Activated CD8-positive, alpha-beta memory T cell treated with anti-CD3 and anti-CD28 coated beads, Interleukin-2, amount 10 ng/mL, durations not matched to agents 7 days and 5 days (primary cell): ENCODE measurements around the gene KIAA1614. TPM values are rescaled to one million over a fixed set of nuclear protein-coding genes. Genes with fewer than 3 reads are reported as not detected.

Source experiments
- ATAC-seq: fragments of 150-1000 bp; cut with Tn5 transposase; one replicate; pipeline ENCODE4 v1.10.0; 2021; ENCODE audit warnings: moderate library complexity
- CTCF ChIA-PET: fragments of 350-600 bp; sonication (Branson Sonifier 250); formaldehyde crosslinking; loops from one replicate; lab custom pipeline; 2021; ENCODE audit warnings: antibody characterized with exemption; lab: Charles Lee
- DNase-seq: peaks from one replicate; pipeline ENCODE4 v3.0.0-alpha.2; 2020
- H3K27ac Mint-ChIP-seq: one replicate; pipeline ENCODE4 v1.8.0; 2021; ENCODE audit warnings: mild to moderate bottlenecking, mixed read lengths
- H3K27me3 Mint-ChIP-seq: one replicate; pipeline ENCODE4 v1.8.0; 2021; ENCODE audit warnings: mixed read lengths
- H3K36me3 Mint-ChIP-seq: one replicate; pipeline ENCODE4 v1.8.0; 2021; ENCODE audit warnings: mild to moderate bottlenecking, mixed read lengths
- H3K4me1 Mint-ChIP-seq: one replicate; pipeline ENCODE4 v1.8.0; 2021; ENCODE audit warnings: mixed read lengths
- H3K4me3 Mint-ChIP-seq: one replicate; pipeline ENCODE4 v1.8.0; 2021; ENCODE audit warnings: mild to moderate bottlenecking, moderate library complexity, mixed read lengths
- H3K9me3 Mint-ChIP-seq: one replicate; pipeline ENCODE4 v1.8.0; 2022; ENCODE audit warnings: low read depth, mixed read lengths
- total RNA-seq, 2 experiments: library from RNA; stranded (reverse); gene quantifications; one replicate each; pipeline ENCODE4 v1.2.3, GENCODE V29; 2021

KIAA1614 gene
- total RNA-seq, 2 experiments from 2014 or later = 0.07 to 0.12 TPM

- CTCF ChIA-PET = no interaction called here
- H3K27ac Mint-ChIP-seq = no peak overlapping the region
- no peak for DNase-seq
- H3K4me1 Mint-ChIP-seq = peaks cover 6% of the 10 kb centered on the region
- no peaks in the 10 kb centered on the region for H3K27me3 Mint-ChIP-seq
- no peak overlapping the region for H3K4me3 Mint-ChIP-seq
- H3K36me3 Mint-ChIP-seq = peaks cover 29% of the 10 kb centered on the region
- ATAC-seq = no peak
- H3K9me3 Mint-ChIP-seq = no peaks in the 10 kb centered on the region
These were observed 57.8 kb downstream of the KIAA1614 start for GRCh38 chr1:180970333-180971079.

GRCh38 chr1:180971273-180971997 is 58.7 kb downstream of the KIAA1614 start:
- CTCF ChIA-PET = no interaction called here
- no peaks in the 10 kb centered on the region for H3K27me3 Mint-ChIP-seq
- H3K9me3 Mint-ChIP-seq = no peaks in the 10 kb centered on the region
- no peak overlapping the region for H3K4me3 Mint-ChIP-seq
- ATAC-seq (no peak), DNase-seq (no peak)
- no peak overlapping the region for H3K27ac Mint-ChIP-seq
- H3K4me1 Mint-ChIP-seq = peaks cover 8% of the 10 kb centered on the region
- H3K36me3 Mint-ChIP-seq = peaks cover 34% of the 10 kb centered on the region

- H3K4me1 Mint-ChIP-seq = peaks cover 9% of the 10 kb centered on the region
- H3K9me3 Mint-ChIP-seq = no peaks in the 10 kb centered on the region
- H3K27ac Mint-ChIP-seq = no peak overlapping the region
- no peak for DNase-seq
- CTCF ChIA-PET = no interaction called here
- no peak overlapping the region for H3K4me3 Mint-ChIP-seq
- H3K36me3 Mint-ChIP-seq = peaks cover 38% of the 10 kb centered on the region
- no peaks in the 10 kb centered on the region for H3K27me3 Mint-ChIP-seq
- ATAC-seq = no peak
These were observed 60.7 kb downstream of the KIAA1614 start for GRCh38 chr1:180973369-180973768.

GRCh38 chr1:180974236-180974635 is 61.5 kb downstream of the KIAA1614 start:
- DNase-seq (no peak), ATAC-seq (no peak)
- CTCF ChIA-PET = no interaction called here
- Mint-ChIP-seq H3K27me3 (no peaks in the 10 kb centered on the region), H3K36me3 (peaks cover 40% of the 10 kb centered on the region), H3K27ac (no peak overlapping the region), H3K4me3 (no peak overlapping the region), H3K4me1 (peaks cover 9% of the 10 kb centered on the region), H3K9me3 (no peaks in the 10 kb centered on the region)

GRCh38 chr1:180975551-180975950 is 62.9 kb downstream of the KIAA1614 start:
- Mint-ChIP-seq H3K4me3 (no peak overlapping the region), H3K9me3 (no peaks in the 10 kb centered on the region), H3K4me1 (peaks cover 9% of the 10 kb centered on the region), H3K27me3 (no peaks in the 10 kb centered on the region), H3K27ac (no peak overlapping the region), H3K36me3 (peaks cover 48% of the 10 kb centered on the region)
- ATAC-seq (no peak), DNase-seq (no peak)
- CTCF ChIA-PET = no interaction called here

GRCh38 chr1:180976191-180976590 is 63.5 kb downstream of the KIAA1614 start:
- peaks cover 48% of the 10 kb centered on the region for H3K36me3 Mint-ChIP-seq
- no peak overlapping the region for H3K4me3 Mint-ChIP-seq
- ATAC-seq (no peak), DNase-seq (no peak)
- no peaks in the 10 kb centered on the region for H3K27me3 Mint-ChIP-seq
- CTCF ChIA-PET = no interaction called here
- no peaks in the 10 kb centered on the region for H3K9me3 Mint-ChIP-seq
- no peak overlapping the region for H3K27ac Mint-ChIP-seq
- H3K4me1 Mint-ChIP-seq = peaks cover 14% of the 10 kb centered on the region

- H3K36me3 Mint-ChIP-seq = peaks cover 49% of the 10 kb centered on the region
These were observed 64.1 kb downstream of the KIAA1614 start for GRCh38 chr1:180976732-180977357.

GRCh38 chr1:180981596-180982387 is 69.1 kb downstream of the KIAA1614 start:
- ATAC-seq (peak; percentile 87), DNase-seq (peak; percentile 75)
- Mint-ChIP-seq H3K4me1 (peaks cover 19% of the 10 kb centered on the region), H3K27me3 (no peaks in the 10 kb centered on the region), H3K27ac (peak overlapping the region; percentile 65), H3K36me3 (peaks cover 39% of the 10 kb centered on the region), H3K9me3 (no peaks in the 10 kb centered on the region), H3K4me3 (peak overlapping the region; percentile 10)
- CTCF ChIA-PET = interaction anchor here (1.1 to 1.6 kb wide), 2 partner anchors 30 to 160 kb away, joined by 3 to 4 read pairs; no protein-coding TSS in a partner anchor

More at GRCh38 chr1:180976732-180977357, 64.1 kb downstream of the KIAA1614 start:
- Mint-ChIP-seq H3K4me3 (no peak overlapping the region), H3K27ac (no peak overlapping the region), H3K4me1 (peaks cover 21% of the 10 kb centered on the region), H3K9me3 (no peaks in the 10 kb centered on the region), H3K27me3 (no peaks in the 10 kb centered on the region)
- ATAC-seq (no peak), DNase-seq (no peak)
- CTCF ChIA-PET = no interaction called here

- CTCF ChIA-PET = interaction anchor here (1.1 to 1.6 kb wide), 2 partner anchors 29 to 159 kb away, joined by 3 to 4 read pairs; no protein-coding TSS in a partner anchor
- H3K4me3 Mint-ChIP-seq = no peak overlapping the region
- no peaks in the 10 kb centered on the region for H3K27me3 Mint-ChIP-seq
These were observed 69.7 kb downstream of the KIAA1614 start for GRCh38 chr1:180982422-180982821.

GRCh38 chr1:180988253-180988752 is 75.6 kb downstream of the KIAA1614 start:
- Mint-ChIP-seq H3K4me3 (no peak overlapping the region), H3K4me1 (no peaks in the 10 kb centered on the region), H3K27me3 (no peaks in the 10 kb centered on the region), H3K27ac (no peak overlapping the region), H3K36me3 (peaks cover 52% of the 10 kb centered on the region), H3K9me3 (no peaks in the 10 kb centered on the region)
- ATAC-seq (no peak), DNase-seq (no peak)
- CTCF ChIA-PET = interaction anchor here (1.0 kb wide), 1 partner anchor 472 kb away, joined by 3 read pairs; no protein-coding TSS in a partner anchor

More at GRCh38 chr1:180982422-180982821, 69.7 kb downstream of the KIAA1614 start:
- Mint-ChIP-seq H3K4me1 (peaks cover 19% of the 10 kb centered on the region), H3K27ac (no peak overlapping the region), H3K9me3 (no peaks in the 10 kb centered on the region), H3K36me3 (peaks cover 44% of the 10 kb centered on the region)
- DNase-seq (no peak), ATAC-seq (no peak)

GRCh38 chr1:180994262-180994661 is 81.6 kb downstream of the KIAA1614 start:
- ATAC-seq (peak; percentile 30), DNase-seq (no peak)
- Mint-ChIP-seq H3K36me3 (peaks cover 38% of the 10 kb centered on the region), H3K4me1 (peaks cover 2% of the 10 kb centered on the region), H3K27ac (no peak overlapping the region), H3K4me3 (no peak overlapping the region), H3K27me3 (no peaks in the 10 kb centered on the region), H3K9me3 (no peaks in the 10 kb centered on the region)
- CTCF ChIA-PET = no interaction called here

- H3K27ac Mint-ChIP-seq = no peak overlapping the region
- peaks cover 6% of the 10 kb centered on the region for H3K4me1 Mint-ChIP-seq
- no peak overlapping the region for H3K4me3 Mint-ChIP-seq
- peaks cover 45% of the 10 kb centered on the region for H3K36me3 Mint-ChIP-seq
- ATAC-seq = no peak
- H3K9me3 Mint-ChIP-seq = no peaks in the 10 kb centered on the region
- CTCF ChIA-PET = interaction anchor here (1.8 kb wide), 1 partner anchor 145 kb away, joined by 4 read pairs; no protein-coding TSS in a partner anchor
- DNase-seq = no peak
- no peaks in the 10 kb centered on the region for H3K27me3 Mint-ChIP-seq
These were observed 85.3 kb downstream of the KIAA1614 start for GRCh38 chr1:180997843-180998504.
